PFSK-1 (cell line): ENCODE data around the gene TMC5.

Experiments
- FOXP2 ChIP-seq: optimal IDR thresholded peaks from 2 replicates; pipeline ENCODE3; 2011; ENCODE audit warnings: borderline replicate concordance, control low read depth, inconsistent platforms; ENCODE audit not compliant: insufficient read depth; ENCODE audit errors: extremely low read length, extremely low read depth
- POLR2AphosphoS5 ChIP-seq: IDR thresholded peaks from 2 replicates; pipeline ENCODE4 v1.6.1; 2012; ENCODE audit warnings: low read depth, mild to moderate bottlenecking, control low read depth, low read length, moderate library complexity
- SIN3A ChIP-seq: IDR thresholded peaks from 2 replicates; pipeline ENCODE4 v1.6.1; 2012; ENCODE audit warnings: mild to moderate bottlenecking, low read length, moderate library complexity, borderline replicate concordance; ENCODE audit not compliant: insufficient read depth

GRCh38 chr16:19400711-19401110 is 17.0 kb upstream of the TMC5 start:
- TF ChIP-seq POLR2AphosphoS5 (no peak), SIN3A (no peak), FOXP2 (no peak)
